Esophagus (tissue), 2 donors: ENCODE data around the gene LOXL4. TPM values are rescaled to one million over a fixed set of nuclear protein-coding genes. Genes with fewer than 3 reads are reported as not detected.

Source experiments
- H3K27ac ChIP-seq, 2 donors: one replicate each; pipeline ENCODE4 v1.5.1; 2013; ENCODE audit warnings: low read depth in 2 of 2, mild to moderate bottlenecking in 2 of 2, inconsistent platforms in 1 of 2, low read length in 1 of 2, moderate library complexity in 1 of 2
- H3K27me3 ChIP-seq, 2 donors: one replicate each; pipeline ENCODE4 v1.6.1; 2013; ENCODE audit warnings: low read length in 2 of 2, control low read depth in 1 of 2, mild to moderate bottlenecking in 1 of 2; ENCODE audit not compliant: insufficient read depth in 2 of 2, control insufficient read depth in 1 of 2
- H3K36me3 ChIP-seq, 2 donors: one replicate each; pipeline ENCODE4 v1.6.1; 2013; ENCODE audit warnings: low read length in 1 of 2; ENCODE audit not compliant: control insufficient read depth in 2 of 2, insufficient read depth in 2 of 2
- H3K4me1 ChIP-seq, 2 donors: one replicate each; pipeline ENCODE4 v1.6.1; 2013; ENCODE audit warnings: low read length in 1 of 2; ENCODE audit not compliant: control insufficient read depth in 2 of 2, insufficient read depth in 2 of 2
- H3K4me3 ChIP-seq, 2 donors: one replicate each; pipeline ENCODE4 v1.5.1; 2013; ENCODE audit warnings: low read length in 2 of 2, mild to moderate bottlenecking in 2 of 2, low read depth in 1 of 2, moderate library complexity in 1 of 2
- H3K9me3 ChIP-seq, 2 donors: one replicate each; pipeline ENCODE4 v1.6.1; 2013; ENCODE audit warnings: mild to moderate bottlenecking in 2 of 2, low read depth in 1 of 2, low read length in 1 of 2, moderate library complexity in 1 of 2; ENCODE audit not compliant: control insufficient read depth in 2 of 2, insufficient read depth in 1 of 2
- WGBS, 2 donors: extraction: QIAGEN DNeasy Blood & Tissue Kit; methylation state at CpG; one replicate each; pipeline ENCODE4 v1.1.7; 2013; 5-methylcytosine and 5-hydroxymethylcytosine counted together
- polyA plus RNA-seq, 2 donors: library from polyadenylated mRNA; stranded (reverse); fragments of 200-250 nt; gene quantifications; one replicate each; pipeline ENCODE4 v1.2.3, GENCODE V29; 2013
- donor health status: healthy with polysubstance abuse.
- donor health status: Bipolar disorder and iron deficiency.

The LOXL4 gene
- polyA plus RNA-seq, 2 donors, result 0.49 to 0.60 TPM

DNA sequence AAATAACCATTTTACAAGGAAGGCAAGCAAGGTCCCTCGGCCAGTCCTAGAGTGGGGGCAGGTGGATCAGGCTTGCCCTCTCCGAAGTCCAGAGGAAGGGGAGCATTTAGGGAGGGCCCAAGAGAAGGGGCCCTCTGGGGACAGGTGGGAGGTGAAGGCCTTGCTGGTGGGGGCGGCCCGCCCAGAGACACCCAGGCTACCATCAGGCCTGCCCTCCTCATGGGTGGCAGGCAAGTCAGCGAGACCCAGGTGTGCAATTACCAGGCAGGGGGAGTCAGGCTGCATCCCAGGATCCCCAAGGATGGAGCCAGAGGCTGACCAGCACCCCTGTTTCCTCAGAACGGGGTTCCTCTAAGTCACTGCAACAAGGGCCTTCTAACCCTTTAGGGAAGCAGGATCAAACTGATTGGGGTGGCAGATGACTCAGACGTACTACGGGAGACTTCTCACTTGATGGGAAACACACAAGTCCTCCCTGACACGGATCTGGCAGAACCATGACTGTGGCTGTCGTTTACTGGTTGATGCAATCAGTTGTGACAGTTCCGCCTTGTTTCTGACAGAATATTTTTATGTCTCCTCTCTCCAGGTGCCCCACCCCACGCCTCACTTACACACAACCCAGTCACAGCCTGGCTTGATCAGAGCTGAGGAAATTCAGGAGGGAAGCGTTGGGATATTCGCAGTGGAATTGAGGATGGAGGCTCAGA, 8.2 kb downstream of the LOXL4 start:
- Histone ChIP-seq H3K27ac (no peak overlapping the region), H3K4me1 (no peaks in the 10 kb centered on the region), H3K36me3 (peaks cover 0 to 3% of the 10 kb centered on the region in 2 donors), H3K27me3 (no peaks in the 10 kb centered on the region), H3K9me3 (no peaks in the 10 kb centered on the region), H3K4me3 (no peak overlapping the region)
- 67 to 71% methylated on average over 13 to 14 of the region's 14 CpGs for WGBS, 2 donors

DNA sequence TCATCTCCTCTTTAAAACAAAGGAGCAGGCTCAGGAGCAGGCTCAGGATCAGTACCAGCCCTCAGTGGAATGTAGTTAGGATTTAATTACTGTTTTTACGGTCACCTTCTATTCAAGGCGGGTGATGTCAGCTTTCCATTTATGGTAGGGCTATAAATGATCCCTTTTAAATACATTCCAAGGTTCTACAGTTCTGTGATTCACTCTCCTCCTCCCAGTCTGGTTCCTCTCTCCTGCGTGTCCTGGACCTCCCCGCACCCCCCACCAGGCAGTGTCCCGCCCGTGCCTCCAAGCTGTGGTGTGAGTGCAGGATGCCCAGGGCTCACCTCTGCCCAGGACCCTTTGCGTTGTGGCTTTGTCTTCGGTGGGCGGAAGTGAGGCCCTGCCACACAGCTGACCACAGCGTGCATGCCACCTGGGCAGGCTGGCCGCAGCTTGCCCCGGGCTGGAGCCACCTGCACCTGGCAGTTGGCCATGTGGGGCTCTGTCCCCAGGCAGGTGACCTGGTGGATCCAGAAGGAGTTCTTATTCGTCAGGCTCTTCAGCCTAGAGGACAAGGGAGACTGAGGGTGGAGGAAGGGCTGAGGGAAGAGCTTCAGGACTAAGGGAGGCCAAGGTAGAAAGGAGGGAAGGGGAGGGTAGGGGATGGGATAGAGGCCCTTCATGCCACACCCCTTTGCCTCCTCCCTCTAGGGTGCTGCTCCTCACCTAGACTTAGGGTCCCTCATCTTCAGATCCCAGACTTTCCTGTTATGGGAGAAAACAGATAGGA, 9.1 kb downstream of the LOXL4 start:
- Histone ChIP-seq H3K9me3 (no peaks in the 10 kb centered on the region), H3K4me3 (no peak overlapping the region), H3K36me3 (peaks cover 0 to 3% of the 10 kb centered on the region in 2 donors), H3K27me3 (no peaks in the 10 kb centered on the region), H3K27ac (no peak overlapping the region), H3K4me1 (no peaks in the 10 kb centered on the region)
- 75 to 83% methylated on average over 13 of the region's 13 CpGs for WGBS, 2 donors

GRCh38 chr10:98257961-98258360, 10.0 kb downstream of the LOXL4 start:
- WGBS, 2 donors, result 92% methylated on average over 16 of the region's 16 CpGs
- Histone ChIP-seq H3K27me3 (no peaks in the 10 kb centered on the region), H3K36me3 (peaks cover 0 to 3% of the 10 kb centered on the region in 2 donors), H3K4me1 (peaks cover 0 to 6% of the 10 kb centered on the region in 2 donors), H3K4me3 (no peak overlapping the region), H3K9me3 (no peaks in the 10 kb centered on the region), H3K27ac (no peak overlapping the region)

GRCh38 chr10:98257198-98257597, 10.8 kb downstream of the LOXL4 start:
- H3K27me3 ChIP-seq, result no peaks in the 10 kb centered on the region
- H3K36me3 ChIP-seq, result peaks cover 0 to 6% of the 10 kb centered on the region in 2 donors
- no peaks in the 10 kb centered on the region for H3K9me3 ChIP-seq
- peaks cover 0 to 6% of the 10 kb centered on the region in 2 donors for H3K4me1 ChIP-seq
- no peak overlapping the region for H3K27ac ChIP-seq
- no peak overlapping the region for H3K4me3 ChIP-seq
- 87 to 92% methylated on average over 12 of the region's 12 CpGs for WGBS, 2 donors

DNA sequence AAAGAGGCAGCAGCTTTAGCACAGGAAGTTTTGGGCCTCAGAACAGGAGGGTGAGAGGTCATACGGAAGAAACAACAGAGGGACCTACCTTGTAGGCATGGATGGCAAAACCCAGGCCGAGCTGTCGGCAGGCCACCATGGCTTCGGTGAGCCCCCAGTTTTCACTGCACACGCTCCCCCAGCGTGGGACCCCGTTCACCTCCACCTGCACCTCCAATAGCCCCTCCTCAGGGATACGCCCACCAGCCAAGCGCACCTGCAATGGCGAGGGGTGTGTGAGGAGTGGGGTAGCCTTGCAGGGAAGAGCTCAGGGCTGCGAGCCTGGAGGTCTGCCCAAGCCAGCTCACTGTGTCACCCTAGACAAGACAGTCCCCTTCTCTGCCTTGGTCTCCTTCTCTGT, 11.3 kb downstream of the LOXL4 start:
- H3K4me1 ChIP-seq, result peaks cover 0 to 6% of the 10 kb centered on the region in 2 donors
- H3K9me3 ChIP-seq, result no peaks in the 10 kb centered on the region
- 96 to 98% methylated on average over 11 of the region's 11 CpGs for WGBS, 2 donors

GRCh38 chr10:98255146-98255877, 12.7 kb downstream of the LOXL4 start:
- H3K27ac ChIP-seq, result no peak overlapping the region
- 89 to 90% methylated on average over 17 of the region's 17 CpGs for WGBS, 2 donors
- H3K27me3 ChIP-seq, result no peaks in the 10 kb centered on the region
- no peak overlapping the region for H3K4me3 ChIP-seq
- peaks cover 3 to 6% of the 10 kb centered on the region in 2 donors for H3K4me1 ChIP-seq
- H3K9me3 ChIP-seq, result no peaks in the 10 kb centered on the region
- H3K36me3 ChIP-seq, result peaks cover 3 to 11% of the 10 kb centered on the region in 2 donors

More for the DNA sequence above, 11.3 kb downstream of the LOXL4 start:
- Histone ChIP-seq H3K36me3 (peaks cover 0 to 6% of the 10 kb centered on the region in 2 donors), H3K4me3 (no peak overlapping the region), H3K27ac (no peak overlapping the region), H3K27me3 (no peaks in the 10 kb centered on the region)

- no peak overlapping the region for H3K27ac ChIP-seq
- 82 to 84% methylated on average over 10 of the region's 10 CpGs for WGBS, 2 donors
- no peaks in the 10 kb centered on the region for H3K27me3 ChIP-seq
- peaks cover 3 to 6% of the 10 kb centered on the region in 2 donors for H3K4me1 ChIP-seq
- no peak overlapping the region for H3K4me3 ChIP-seq
- no peaks in the 10 kb centered on the region for H3K9me3 ChIP-seq
- peaks cover 3 to 15% of the 10 kb centered on the region in 2 donors for H3K36me3 ChIP-seq
Observed at GRCh38 chr10:98254234-98254974, 13.6 kb downstream of the LOXL4 start.

DNA sequence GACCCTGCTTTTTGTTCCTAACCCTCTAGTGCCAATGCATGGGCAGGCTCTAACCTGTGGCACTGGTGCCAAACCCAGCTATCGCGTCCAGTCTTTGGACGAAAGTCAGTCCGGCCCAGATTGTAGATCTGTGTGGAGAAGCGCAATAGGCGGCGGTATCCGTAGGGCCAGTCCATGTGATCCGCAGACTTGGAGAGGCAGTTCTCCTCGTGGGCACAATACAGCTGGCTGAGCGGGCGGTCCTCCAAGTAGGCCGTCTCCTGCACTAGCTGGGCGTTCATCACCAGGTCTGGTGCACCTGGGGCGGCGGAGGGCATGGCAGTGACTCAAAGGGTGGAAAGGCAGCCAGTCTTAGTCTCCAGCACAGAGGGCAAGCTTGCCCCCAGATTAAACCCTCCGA, 14.5 kb downstream of the LOXL4 start:
- Histone ChIP-seq H3K36me3 (peaks cover 9 to 17% of the 10 kb centered on the region in 2 donors), H3K4me3 (no peak overlapping the region), H3K27ac (no peak overlapping the region), H3K4me1 (peaks cover 3 to 6% of the 10 kb centered on the region in 2 donors), H3K27me3 (no peaks in the 10 kb centered on the region), H3K9me3 (no peaks in the 10 kb centered on the region)
- 53 to 77% methylated on average over 17 of the region's 17 CpGs for WGBS, 2 donors

GRCh38 chr10:98252464-98252863, 15.5 kb downstream of the LOXL4 start:
- H3K9me3 ChIP-seq, result no peaks in the 10 kb centered on the region
- no peaks in the 10 kb centered on the region for H3K27me3 ChIP-seq
- no peak overlapping the region for H3K4me3 ChIP-seq
- H3K27ac ChIP-seq, result no peak overlapping the region
- peaks cover 17 to 24% of the 10 kb centered on the region in 2 donors for H3K36me3 ChIP-seq
- peaks cover 3 to 6% of the 10 kb centered on the region in 2 donors for H3K4me1 ChIP-seq
- 92 to 93% methylated on average over 7 of the region's 7 CpGs for WGBS, 2 donors
